Measurements from ENCODE around the gene GPC1.

The GPC1 gene

GRCh38 chr2:240446664-240447175, 11.3 kb downstream of the GPC1 start:
- no peak for TF ChIP-seq ZNF404 (tag by site-specific recombination; IDR thresholded peaks at IDR 0.05)
- no peak for TF ChIP-seq ZNF146 (tag by site-specific recombination; IDR thresholded peaks at IDR 0.05)
- TF ChIP-seq ZNF248 (tag by site-specific recombination; IDR thresholded peaks at IDR 0.05): no peak
- no peak for TF ChIP-seq PRDM10 (tag by site-specific recombination; IDR thresholded peaks at IDR 0.05)
- no peak for TF ChIP-seq ZNF529 (tag by site-specific recombination; IDR thresholded peaks at IDR 0.05; ENCODE audit: insufficient replicate concordance)
- TF ChIP-seq ZNF776 (tag by site-specific recombination; IDR thresholded peaks at IDR 0.05; ENCODE audit: borderline replicate concordance): no peak
- no peak for TF ChIP-seq ZNF473 (tag by site-specific recombination; IDR thresholded peaks at IDR 0.05)
- TF ChIP-seq ZNF548 (tag by site-specific recombination; IDR thresholded peaks at IDR 0.05): no peak
- no peak for TF ChIP-seq BCL6B (tag by site-specific recombination; IDR thresholded peaks at IDR 0.05)
- no peak for TF ChIP-seq INSM2 (tag by site-specific recombination; IDR thresholded peaks at IDR 0.05)
- no peak for TF ChIP-seq ZNF280D (tag by site-specific recombination; IDR thresholded peaks at IDR 0.05)
- no peak for TF ChIP-seq AEBP2 (tag by site-specific recombination; IDR thresholded peaks at IDR 0.05; ENCODE audit: borderline replicate concordance)
- TF ChIP-seq ZNF560 (tag by site-specific recombination; IDR thresholded peaks at IDR 0.05; ENCODE audit: borderline replicate concordance): no peak
- TF ChIP-seq ZNF2 (tag by site-specific recombination; IDR thresholded peaks at IDR 0.05): no peak
- H3K27ac ChIP-seq (ENCODE audit: extremely low read depth, low read depth, low read length): no peak overlapping the region
- no peaks in the 10 kb centered on the region for H3K36me3 ChIP-seq (ENCODE audit: control insufficient read depth in 2 of 2, insufficient read depth in 1 of 2, low read length in 2 of 2)
- H3K4me1 ChIP-seq (ENCODE audit: control insufficient read depth, insufficient read depth, low read length): peaks cover 2% of the 10 kb centered on the region; the same call in 1 of the 2 replicates
- H3K9me3 ChIP-seq (ENCODE audit: control insufficient read depth, insufficient read depth, low read depth, low read length): no peaks in the 10 kb centered on the region
- no peak overlapping the region for H3K4me3 ChIP-seq (ENCODE audit: low read depth, low read length)
- ChIA-PET POLR2A (no interaction called here), CTCF (interaction anchor here (0.6 kb wide), 1 partner anchor 135 kb away, joined by 3 read pairs; no protein-coding TSS in a partner anchor)

Data from HEK293 (cell line).